ENCODE measurements around the gene APBB1IP.
"Not testable (repeated sequence)": the region's sequence is repeated elsewhere in the genome, so short reads cannot be mapped to it uniquely, and the experiment has no call there.

APBB1IP gene

GRCh38 chr10:26463986-26464385, 25.8 kb downstream of the APBB1IP start:
- Histone ChIP-seq H2BK12ac (ENCODE audit: low read length) (no peak overlapping the region), H3K27ac (ENCODE audit: low read depth, low read length) (no peak overlapping the region)
- WGBS (ENCODE audit: extremely low coverage, insufficient coverage, insufficient read length): no CpG with 5 or more reads among the region's 1 CpG

GRCh38 chr10:26464632-26465280, 26.6 kb downstream of the APBB1IP start:
- Histone ChIP-seq H4K91ac (ENCODE audit: low read depth, low read length) (no peak overlapping the region), H3K79me2 (ENCODE audit: control insufficient read depth, insufficient read depth, low read length, poor library complexity) (no peaks in the 10 kb centered on the region), H2AK5ac (ENCODE audit: low read length) (no peak overlapping the region), H3K27me3 (ENCODE audit: insufficient read depth, low read length) (no peaks in the 10 kb centered on the region), H3K4me3 (ENCODE audit: low read depth, low read length) (no peak overlapping the region), H3K9ac (ENCODE audit: low read length) (no peak overlapping the region), H3K4ac (ENCODE audit: low read depth, low read length) (no peak overlapping the region), H2BK120ac (ENCODE audit: insufficient read depth, low read length, poor library complexity) (no peak overlapping the region), H2BK12ac (ENCODE audit: low read length) (no peak overlapping the region), H3K18ac (ENCODE audit: low read length) (no peak overlapping the region), H2AFZ (ENCODE audit: insufficient read depth, low read length, poor library complexity) (no peak overlapping the region), H3K4me1 (ENCODE audit: control insufficient read depth in 1 of 2, insufficient read depth in 2 of 2, low read length in 2 of 2) (peaks cover 3 to 6% of the 10 kb centered on the region in 2 experiments), H3K36me3 (ENCODE audit: control insufficient read depth in 1 of 2, insufficient read depth in 2 of 2, low read length in 2 of 2) (peaks cover 0 to 2% of the 10 kb centered on the region in 2 experiments), H3K79me1 (ENCODE audit: low read length) (peaks cover 6% of the 10 kb centered on the region), H3K9me3 (ENCODE audit: insufficient read depth, low read depth, low read length) (no peaks in the 10 kb centered on the region), H3K14ac (ENCODE audit: low read length) (no peak overlapping the region), H3K23ac (ENCODE audit: low read length) (no peak overlapping the region), H3K27ac (ENCODE audit: low read depth, low read length) (no peak overlapping the region), H3K4me2 (ENCODE audit: low read length) (no peak overlapping the region), H2BK5ac (ENCODE audit: low read depth, low read length, poor library complexity) (no peak overlapping the region), H4K12ac (ENCODE audit: low read depth, low read length) (no peak overlapping the region), H4K8ac (ENCODE audit: low read depth, low read length) (no peak overlapping the region)
- DNase-seq: no peak
- no CpG with 5 or more reads among the region's 3 CpGs for WGBS (ENCODE audit: extremely low coverage, insufficient coverage, insufficient read length)

More at GRCh38 chr10:26463986-26464385, 25.8 kb downstream of the APBB1IP start:
- Histone ChIP-seq H3K14ac (ENCODE audit: low read length) (no peak overlapping the region), H3K4me3 (ENCODE audit: low read depth, low read length) (no peak overlapping the region), H3K4me2 (ENCODE audit: low read length) (no peak overlapping the region), H3K4ac (ENCODE audit: low read depth, low read length) (no peak overlapping the region), H3K4me1 (ENCODE audit: control insufficient read depth in 1 of 2, insufficient read depth in 2 of 2, low read length in 2 of 2) (peaks cover 3 to 6% of the 10 kb centered on the region in 2 experiments), H2AFZ (ENCODE audit: insufficient read depth, low read length, poor library complexity) (no peak overlapping the region), H3K79me1 (ENCODE audit: low read length) (peaks cover 6% of the 10 kb centered on the region), H3K23ac (ENCODE audit: low read length) (no peak overlapping the region), H4K8ac (ENCODE audit: low read depth, low read length) (no peak overlapping the region), H3K27me3 (ENCODE audit: insufficient read depth, low read length) (no peaks in the 10 kb centered on the region), H2BK120ac (ENCODE audit: insufficient read depth, low read length, poor library complexity) (no peak overlapping the region), H2AK5ac (ENCODE audit: low read length) (no peak overlapping the region), H3K9ac (ENCODE audit: low read length) (no peak overlapping the region), H2BK5ac (ENCODE audit: low read depth, low read length, poor library complexity) (no peak overlapping the region), H3K9me3 (ENCODE audit: insufficient read depth, low read depth, low read length) (no peaks in the 10 kb centered on the region), H3K18ac (ENCODE audit: low read length) (no peak overlapping the region), H4K91ac (ENCODE audit: low read depth, low read length) (no peak overlapping the region), H3K79me2 (ENCODE audit: control insufficient read depth, insufficient read depth, low read length, poor library complexity) (no peaks in the 10 kb centered on the region), H4K12ac (ENCODE audit: low read depth, low read length) (no peak overlapping the region), H3K36me3 (ENCODE audit: control insufficient read depth in 1 of 2, insufficient read depth in 2 of 2, low read length in 2 of 2) (peaks cover 0 to 2% of the 10 kb centered on the region in 2 experiments)
- DNase-seq: no peak

GRCh38 chr10:26466531-26466930, 28.4 kb downstream of the APBB1IP start:
- H3K9ac ChIP-seq (ENCODE audit: low read length); H3K27me3 ChIP-seq (ENCODE audit: insufficient read depth, low read length); H3K9me3 ChIP-seq (ENCODE audit: insufficient read depth, low read depth, low read length); H3K36me3 ChIP-seq (ENCODE audit: control insufficient read depth in 1 of 2, insufficient read depth in 2 of 2, low read length in 2 of 2); H2BK5ac ChIP-seq (ENCODE audit: low read depth, low read length, poor library complexity); H3K27ac ChIP-seq (ENCODE audit: low read depth, low read length); H3K4me3 ChIP-seq (ENCODE audit: low read depth, low read length); H3K79me1 ChIP-seq (ENCODE audit: low read length); H3K4ac ChIP-seq (ENCODE audit: low read depth, low read length); H2AK5ac ChIP-seq (ENCODE audit: low read length); H4K12ac ChIP-seq (ENCODE audit: low read depth, low read length); H3K4me1 ChIP-seq (ENCODE audit: control insufficient read depth in 1 of 2, insufficient read depth in 2 of 2, low read length in 2 of 2); H3K79me2 ChIP-seq (ENCODE audit: control insufficient read depth, insufficient read depth, low read length, poor library complexity); H4K8ac ChIP-seq (ENCODE audit: low read depth, low read length); H3K14ac ChIP-seq (ENCODE audit: low read length); H3K23ac ChIP-seq (ENCODE audit: low read length); H3K4me2 ChIP-seq (ENCODE audit: low read length); H2AFZ ChIP-seq (ENCODE audit: insufficient read depth, low read length, poor library complexity); H3K18ac ChIP-seq (ENCODE audit: low read length): not testable (repeated sequence)
- Histone ChIP-seq H2BK12ac (ENCODE audit: low read length) (peak overlapping the region; percentile 44), H2BK120ac (ENCODE audit: insufficient read depth, low read length, poor library complexity) (peak overlapping the region; percentile 28), H4K91ac (ENCODE audit: low read depth, low read length) (peak overlapping the region; percentile 59)
- no CpG with 5 or more reads among the region's 6 CpGs for WGBS (ENCODE audit: extremely low coverage, insufficient coverage, insufficient read length)
- peak; percentile 87 to 93 for DNase-seq

- Histone ChIP-seq H3K79me1 (ENCODE audit: low read length) (peaks cover 8% of the 10 kb centered on the region), H3K23ac (ENCODE audit: low read length) (no peak overlapping the region), H4K12ac (ENCODE audit: low read depth, low read length) (no peak overlapping the region), H2AFZ (ENCODE audit: insufficient read depth, low read length, poor library complexity) (no peak overlapping the region), H3K18ac (ENCODE audit: low read length) (no peak overlapping the region), H3K4me1 (ENCODE audit: control insufficient read depth in 1 of 2, insufficient read depth in 2 of 2, low read length in 2 of 2) (peaks cover 3 to 6% of the 10 kb centered on the region in 2 experiments), H3K36me3 (ENCODE audit: control insufficient read depth in 1 of 2, insufficient read depth in 2 of 2, low read length in 2 of 2) (no peaks in the 10 kb centered on the region), H2BK12ac (ENCODE audit: low read length) (peak overlapping the region; percentile 77), H3K9ac (ENCODE audit: low read length) (no peak overlapping the region), H3K27ac (ENCODE audit: low read depth, low read length) (no peak overlapping the region), H4K8ac (ENCODE audit: low read depth, low read length) (no peak overlapping the region), H3K4me2 (ENCODE audit: low read length) (no peak overlapping the region), H2BK120ac (ENCODE audit: insufficient read depth, low read length, poor library complexity) (peak overlapping the region; percentile 64), H3K79me2 (ENCODE audit: control insufficient read depth, insufficient read depth, low read length, poor library complexity) (no peaks in the 10 kb centered on the region), H4K91ac (ENCODE audit: low read depth, low read length) (no peak overlapping the region), H3K4me3 (ENCODE audit: low read depth, low read length) (no peak overlapping the region), H3K14ac (ENCODE audit: low read length) (no peak overlapping the region), H3K27me3 (ENCODE audit: insufficient read depth, low read length) (no peaks in the 10 kb centered on the region), H2AK5ac (ENCODE audit: low read length) (peak overlapping the region; percentile 63), H3K9me3 (ENCODE audit: insufficient read depth, low read depth, low read length) (no peaks in the 10 kb centered on the region), H2BK5ac (ENCODE audit: low read depth, low read length, poor library complexity) (no peak overlapping the region), H3K4ac (ENCODE audit: low read depth, low read length) (no peak overlapping the region)
- WGBS (ENCODE audit: extremely low coverage, insufficient coverage, insufficient read length): no CpG with 5 or more reads among the region's 4 CpGs
- peak in 1 of 2 donors; percentile 70 for DNase-seq
These were observed 29.5 kb downstream of the APBB1IP start for GRCh38 chr10:26467639-26468038.
